HG03378 (cell line): ENCODE measurements around the gene TMEM184B.

ENCODE experiments used
- ATAC-seq: cut with Tn5 transposase; IDR thresholded peaks from one replicate; pipeline ENCODE4 v1.9.1; 2021; ENCODE audit warnings: mild to moderate bottlenecking, moderate library complexity; ENCODE audit not compliant: unreplicated experiment

The TMEM184B gene

GRCh38 chr22:38308791-38309498 is 36.1 kb upstream of the TMEM184B start:
- no peak for ATAC-seq

DNA sequence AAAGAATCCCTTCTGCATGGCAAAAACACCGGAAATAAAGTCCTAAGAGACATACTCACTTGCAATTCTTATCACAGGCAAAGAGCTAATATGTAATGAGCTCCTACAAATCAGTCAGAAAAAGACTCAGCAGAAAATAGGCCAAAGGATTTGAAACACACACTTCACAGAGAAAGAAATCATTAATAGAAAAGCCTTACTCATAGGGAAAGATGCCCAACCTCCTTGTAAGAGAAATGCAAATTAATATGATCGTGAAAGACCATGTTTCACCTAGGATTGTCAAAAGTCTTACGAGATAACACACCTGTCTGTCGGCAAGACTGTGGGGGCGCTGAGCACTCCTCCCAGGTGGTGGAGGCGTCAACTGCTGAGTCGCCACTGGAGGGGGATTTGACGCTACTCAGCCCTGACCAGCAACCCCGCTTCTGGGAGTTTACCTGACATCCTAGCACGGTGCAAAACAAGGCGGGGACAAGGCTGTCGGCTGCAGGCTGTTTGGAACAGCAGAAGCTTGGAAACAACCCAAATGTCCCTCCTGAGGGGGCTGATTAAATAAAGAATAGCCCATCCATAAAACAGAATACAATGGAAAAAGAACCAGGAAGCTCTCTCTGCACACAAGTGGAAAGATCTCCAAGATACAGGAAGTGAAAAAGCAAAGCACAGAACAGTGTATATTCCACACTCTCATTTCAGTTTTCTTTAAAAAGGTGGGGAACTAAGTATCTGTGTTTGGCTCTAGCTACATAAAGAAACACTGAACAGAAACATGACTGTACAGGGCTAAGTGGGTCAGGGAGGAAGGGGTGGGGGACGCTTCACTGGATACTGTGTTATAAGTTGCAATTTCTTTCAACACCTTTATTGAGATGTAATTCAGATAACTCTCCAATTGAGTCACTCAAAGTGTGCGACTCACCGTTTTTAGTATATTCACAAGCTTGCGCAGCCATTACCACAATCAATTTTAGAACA is 33.0 kb upstream of the TMEM184B start:
- peak; percentile 63 for ATAC-seq

DNA sequence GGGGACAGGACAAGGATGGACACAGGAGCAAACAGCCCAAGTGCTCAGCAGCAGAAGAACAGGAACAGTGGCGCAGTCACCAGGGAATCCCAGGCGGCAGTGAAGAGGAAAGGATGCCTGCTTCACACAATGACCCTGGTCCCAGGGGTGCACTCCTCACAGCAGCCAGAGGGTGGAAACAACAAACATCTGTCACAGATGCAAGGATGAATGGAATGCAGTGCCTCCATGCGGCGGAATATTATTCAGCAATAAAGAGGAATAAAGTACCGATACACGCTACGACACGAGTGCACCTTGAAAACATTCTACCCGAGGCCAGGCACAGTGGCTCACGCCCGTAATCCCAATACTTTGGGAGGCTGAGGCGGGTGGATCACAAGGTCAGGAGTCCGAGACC is 31.7 kb upstream of the TMEM184B start:
- ATAC-seq, result no peak

GRCh38 chr22:38303974-38304373 is 31.2 kb upstream of the TMEM184B start:
- ATAC-seq, result no peak

DNA sequence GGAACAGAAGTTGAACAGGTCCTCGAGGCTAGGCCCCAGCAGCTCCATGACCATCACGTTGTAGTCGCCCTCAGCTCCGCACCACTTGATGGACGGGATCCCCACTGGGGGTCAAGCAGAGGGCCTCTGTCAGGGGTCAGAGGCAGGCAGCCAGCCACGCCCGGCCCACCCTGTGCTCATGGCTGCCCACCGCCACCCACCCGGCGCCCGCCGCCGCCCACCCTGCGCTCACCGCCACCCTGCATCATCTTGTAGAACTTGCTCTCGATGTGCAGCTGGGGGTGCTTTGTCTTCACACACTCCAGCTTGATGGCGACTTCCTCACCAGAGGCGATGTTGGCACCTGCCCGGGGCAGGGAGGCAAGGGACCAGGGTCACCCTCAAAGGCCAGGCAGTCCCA is 30.1 kb upstream of the TMEM184B start:
- no peak for ATAC-seq

- ATAC-seq, result no peak
Measured at GRCh38 chr22:38300946-38301345, 28.1 kb upstream of the TMEM184B start.

GRCh38 chr22:38300197-38300945 is 27.6 kb upstream of the TMEM184B start:
- ATAC-seq, result no peak

DNA sequence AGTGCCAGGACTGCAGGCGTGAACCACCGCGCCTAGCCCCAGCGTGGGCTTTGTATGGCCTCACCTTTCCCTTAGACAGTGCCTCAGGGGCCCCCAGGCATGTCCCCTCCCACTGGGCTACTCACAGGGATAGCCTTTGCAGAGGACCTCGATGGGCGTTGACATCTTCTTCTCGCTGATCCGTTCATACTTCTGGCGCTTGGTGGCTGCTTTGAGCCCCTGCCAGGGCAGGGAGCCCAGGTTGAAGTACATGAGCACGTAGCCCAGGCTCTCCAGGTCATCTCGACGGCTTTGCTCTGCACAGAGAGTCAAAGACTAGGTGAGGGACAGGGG is 26.9 kb upstream of the TMEM184B start:
- no peak for ATAC-seq

- ATAC-seq, result no peak
Measured at GRCh38 chr22:38298312-38299005, 25.6 kb upstream of the TMEM184B start.

GRCh38 chr22:38296372-38296771 is 23.6 kb upstream of the TMEM184B start:
- no peak for ATAC-seq

GRCh38 chr22:38295863-38296262 is 23.1 kb upstream of the TMEM184B start:
- ATAC-seq, result no peak

DNA sequence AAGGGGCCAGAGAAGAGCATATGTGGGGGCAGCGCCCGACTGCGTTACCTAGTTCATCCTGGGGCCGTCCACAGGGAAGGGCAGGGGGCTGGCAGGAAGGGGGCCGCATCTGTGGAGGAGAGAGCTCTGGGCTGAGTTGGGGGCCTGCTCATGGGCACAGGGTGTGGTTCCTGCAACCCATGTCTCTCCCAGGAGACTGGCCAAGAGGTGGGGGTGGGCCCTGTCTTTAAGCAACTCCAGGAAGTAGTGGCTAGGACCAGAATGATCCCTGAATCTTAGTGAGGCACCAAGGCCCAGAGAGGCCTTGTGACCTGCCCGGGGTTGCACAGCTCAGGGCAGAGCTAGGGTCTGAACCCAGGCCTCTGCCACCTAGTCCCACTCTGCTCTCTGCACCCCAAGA is 22.5 kb upstream of the TMEM184B start:
- no peak for ATAC-seq

- ATAC-seq, result no peak
Measured at GRCh38 chr22:38294193-38294592, 21.4 kb upstream of the TMEM184B start.

DNA sequence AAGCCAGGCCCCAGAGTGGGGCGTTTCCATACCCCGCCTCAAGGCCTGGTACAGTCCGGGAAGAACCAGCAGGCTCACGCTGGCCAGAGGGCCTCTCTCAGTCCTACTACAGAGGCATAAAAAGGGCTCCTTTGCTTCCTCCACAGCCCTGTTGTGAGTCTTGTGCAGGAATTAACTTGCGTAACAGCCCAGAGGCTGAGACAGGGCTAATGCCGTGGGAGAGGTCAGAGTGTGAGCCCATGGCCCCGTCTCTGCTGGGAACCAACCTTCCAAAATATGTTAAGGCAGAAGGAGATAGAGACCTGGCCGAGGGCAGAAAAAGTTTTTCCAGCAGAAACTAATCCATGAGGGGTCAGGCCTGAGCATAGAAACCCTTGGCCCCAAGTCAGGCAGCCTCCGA is 19.9 kb upstream of the TMEM184B start:
- ATAC-seq, result no peak

- no peak for ATAC-seq
Measured at GRCh38 chr22:38291201-38291777, 18.5 kb upstream of the TMEM184B start.

DNA sequence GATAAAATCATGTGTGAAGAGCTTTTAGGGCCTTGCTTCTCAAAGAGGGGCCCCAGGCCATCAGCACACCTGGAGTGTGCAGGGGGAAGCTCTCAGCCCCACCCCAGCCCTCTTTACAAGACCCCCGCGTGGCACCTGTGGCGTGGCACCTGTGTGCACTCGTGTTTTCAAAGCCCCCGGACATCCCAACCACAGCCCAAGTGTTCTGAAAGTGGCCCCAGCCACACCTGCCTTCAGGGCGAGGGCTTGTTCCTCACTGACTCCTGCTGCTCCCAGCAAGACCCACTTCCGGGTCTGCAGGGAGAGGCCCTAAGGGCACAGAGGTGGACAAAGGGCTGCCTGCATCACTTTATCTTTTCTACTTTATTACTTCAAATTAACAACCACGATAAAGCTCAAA is 17.5 kb upstream of the TMEM184B start:
- no peak for ATAC-seq

DNA sequence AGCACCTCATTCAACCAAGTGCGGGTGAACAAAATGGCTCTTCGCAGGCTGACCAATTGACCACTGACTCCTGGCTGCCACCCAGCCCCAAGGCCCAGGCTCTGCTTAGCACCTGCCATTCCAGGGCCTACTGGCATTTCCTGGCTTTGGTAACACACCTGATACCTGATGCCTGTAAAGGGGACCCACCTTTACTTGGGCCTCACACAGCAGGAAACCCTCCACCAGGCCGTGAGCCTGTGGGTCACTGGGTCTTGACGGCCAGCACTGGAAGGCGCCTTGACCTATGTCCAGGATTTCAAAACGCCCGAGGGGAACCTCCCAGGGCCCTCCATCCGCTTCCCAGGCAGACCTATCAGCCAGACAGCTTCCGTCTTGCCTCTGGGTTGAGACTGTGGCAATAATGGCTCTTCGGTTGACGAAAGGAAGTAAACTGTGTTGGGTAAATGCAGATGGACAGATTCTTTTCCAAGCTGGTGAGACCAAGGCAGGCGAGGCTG is 16.8 kb upstream of the TMEM184B start:
- no peak for ATAC-seq

- no peak for ATAC-seq
Measured at GRCh38 chr22:38286915-38287669, 14.3 kb upstream of the TMEM184B start.

GRCh38 chr22:38285018-38285417 is 12.2 kb upstream of the TMEM184B start:
- no peak for ATAC-seq

- no peak for ATAC-seq
Measured at GRCh38 chr22:38284042-38284402, 11.2 kb upstream of the TMEM184B start.
